Measurements from ENCODE around the gene MSH5.

MSH5 gene

GRCh38 chr6:31729979-31730630 lies 9.7 kb upstream of the MSH5 start:
- peak; percentile 49 for DNase-seq

- no peak for DNase-seq
Observed at GRCh38 chr6:31730631-31731086, 9.1 kb upstream of the MSH5 start.

GRCh38 chr6:31732029-31732428 lies 7.8 kb upstream of the MSH5 start:
- no peak for DNase-seq

GRCh38 chr6:31733734-31734133 lies 6.1 kb upstream of the MSH5 start:
- DNase-seq = no peak

- DNase-seq = no peak
Observed at GRCh38 chr6:31734247-31734820, 5.5 kb upstream of the MSH5 start.

- peak; percentile 52 for DNase-seq
Observed at GRCh38 chr6:31734821-31735406, 4.9 kb upstream of the MSH5 start.

- peak; percentile 60 for DNase-seq
Observed at GRCh38 chr6:31736021-31736767, 3.6 kb upstream of the MSH5 start, which contains the start of gene CLIC1. Gene CLIC1, minus strand, starts transcription at chr6:31736530. Its CDS starts 230 bp downstream, at chr6:31736300.

GRCh38 chr6:31736768-31737314 lies 3.0 kb upstream of the MSH5 start:
- no peak for DNase-seq

- DNase-seq = no peak
Observed at GRCh38 chr6:31737315-31737990, 2.4 kb upstream of the MSH5 start.

- peak; percentile 62 for DNase-seq
Observed at GRCh38 chr6:31737991-31738979, 1.5 kb upstream of the MSH5 start.

- DNase-seq = no peak
Observed at GRCh38 chr6:31740397-31741223, 805 bp downstream of the MSH5 start.

GRCh38 chr6:31741815-31742214 lies 2.0 kb downstream of the MSH5 start:
- no peak for DNase-seq

GRCh38 chr6:31742894-31743293 lies 3.1 kb downstream of the MSH5 start:
- no peak for DNase-seq

- DNase-seq = no peak
Observed at GRCh38 chr6:31744422-31744821, 4.6 kb downstream of the MSH5 start.

GRCh38 chr6:31749301-31750036 lies 9.7 kb downstream of the MSH5 start:
- DNase-seq = no peak

- DNase-seq = no peak
Observed at GRCh38 chr6:31750411-31751022, 10.7 kb downstream of the MSH5 start.

GRCh38 chr6:31752739-31753319 lies 13.0 kb downstream of the MSH5 start:
- DNase-seq = no peak

GRCh38 chr6:31758281-31758680 lies 18.5 kb downstream of the MSH5 start:
- no peak for DNase-seq

- no peak for DNase-seq
Observed at GRCh38 chr6:31760790-31761189, 21.0 kb downstream of the MSH5 start.
